ENCODE data around the gene METAP2.

Gene METAP2

DNA sequence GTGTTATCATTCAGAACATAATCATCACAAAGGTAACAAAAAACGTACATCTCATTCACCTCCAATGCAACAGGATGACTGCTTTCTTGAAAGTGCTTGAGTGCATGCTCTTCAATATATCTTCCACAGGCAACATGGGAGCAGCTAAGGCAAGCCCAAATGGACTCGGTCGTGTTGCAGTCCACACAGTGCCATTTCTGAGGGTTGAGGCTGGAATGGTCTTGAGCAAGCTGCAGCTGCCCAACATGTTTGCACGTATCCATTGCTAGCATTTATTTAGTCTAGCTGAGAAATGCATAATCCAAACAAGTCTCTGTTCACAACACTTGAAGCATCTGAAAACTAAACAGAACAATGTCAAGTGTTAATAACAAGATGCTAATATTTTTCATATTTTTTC is 60.0 kb downstream of the METAP2 start:
- H3K4me1 ChIP-seq (ENCODE audit: control insufficient read depth in 2 of 2, insufficient read depth in 1 of 2, low read depth in 1 of 2, low read length in 2 of 2): peaks cover 0 to 4% of the 10 kb centered on the region in 2 donors
- no peak overlapping the region for H2BK12ac ChIP-seq (ENCODE audit: low read length)
- peaks cover 6% of the 10 kb centered on the region for H3K79me1 ChIP-seq (ENCODE audit: low read depth, low read length)
- no peaks in the 10 kb centered on the region for H3K9me3 ChIP-seq (replicated peaks in 1 of 2; ENCODE audit: control insufficient read depth in 2 of 2, insufficient read depth in 1 of 2, low read depth in 1 of 2, low read length in 2 of 2)
- H2BK120ac ChIP-seq (ENCODE audit: low read depth, low read length): no peak overlapping the region
- no peak overlapping the region for H3K9ac ChIP-seq (ENCODE audit: low read depth, low read length, poor library complexity)
- no peak overlapping the region for H4K91ac ChIP-seq (ENCODE audit: low read depth, low read length, poor library complexity)
- H3K23ac ChIP-seq (ENCODE audit: low read depth, low read length, poor library complexity): no peak overlapping the region
- no peak overlapping the region for H3K27ac ChIP-seq (replicated peaks; ENCODE audit: low read length)
- no peak overlapping the region for H3K4me2 ChIP-seq (ENCODE audit: insufficient read depth, low read length, poor library complexity, severe bottlenecking)
- H2BK5ac ChIP-seq (ENCODE audit: low read length): no peak overlapping the region
- H4K8ac ChIP-seq (ENCODE audit: low read depth, low read length): no peak overlapping the region
- H3K14ac ChIP-seq (ENCODE audit: low read length): no peak overlapping the region
- H2BK15ac ChIP-seq (ENCODE audit: low read length): no peak overlapping the region
- no peak overlapping the region for H2AK5ac ChIP-seq (ENCODE audit: low read depth, low read length)
- no peak overlapping the region for H3K4ac ChIP-seq (ENCODE audit: low read length)
- H3K36me3 ChIP-seq (replicated peaks in 1 of 2; ENCODE audit: control insufficient read depth in 2 of 2, insufficient read depth in 2 of 2, low read length in 2 of 2): peaks cover 0 to 17% of the 10 kb centered on the region in 2 donors
- no peak overlapping the region for H3K4me3 ChIP-seq (ENCODE audit: low read length in 2 of 2)
- no peak overlapping the region for H2AFZ ChIP-seq (ENCODE audit: low read length)
- WGBS, 2 donors (ENCODE audit: extremely low coverage in 2 of 2, insufficient read length in 2 of 2, insufficient replicate concordance in 1 of 2): no CpG with 5 or more reads among the region's 4 CpGs
- no peak for DNase-seq (ENCODE audit: low spot score)
- no peak overlapping the region for H3K18ac ChIP-seq (ENCODE audit: low read length)
- H3K27me3 ChIP-seq (ENCODE audit: control insufficient read depth in 3 of 3, insufficient read depth in 3 of 3, low read depth in 1 of 3, low read length in 3 of 3): peaks cover 0 to 8% (median 0%) of the 10 kb centered on the region in 3 experiments

DNA sequence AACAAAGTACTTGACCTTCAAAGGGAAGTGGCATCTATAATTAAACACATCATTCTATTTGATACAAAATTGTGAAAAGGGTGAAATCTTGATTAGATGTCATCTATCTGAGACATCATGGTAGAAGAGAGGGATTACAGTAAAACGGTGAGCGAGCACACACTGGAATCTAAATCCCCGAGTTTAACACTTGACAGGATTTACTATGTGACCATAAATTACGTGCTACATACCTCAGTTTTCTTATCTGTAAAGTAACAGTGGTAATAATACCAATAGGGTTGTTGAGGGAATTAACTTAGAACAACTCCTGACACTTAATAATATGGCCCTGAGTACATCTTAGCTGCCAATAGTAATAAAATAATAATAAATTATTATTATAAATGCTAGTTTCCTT is 64.1 kb downstream of the METAP2 start:
- DNase-seq (ENCODE audit: low spot score): no peak
- no peak overlapping the region for H2BK15ac ChIP-seq (ENCODE audit: low read length)
- H3K23ac ChIP-seq (ENCODE audit: low read depth, low read length, poor library complexity): no peak overlapping the region
- no peak overlapping the region for H2BK120ac ChIP-seq (ENCODE audit: low read depth, low read length)
- no peak overlapping the region for H3K14ac ChIP-seq (ENCODE audit: low read length)
- no peak overlapping the region for H4K91ac ChIP-seq (ENCODE audit: low read depth, low read length, poor library complexity)
- H2BK5ac ChIP-seq (ENCODE audit: low read length): no peak overlapping the region
- no peak overlapping the region for H2AK5ac ChIP-seq (ENCODE audit: low read depth, low read length)
- H2BK12ac ChIP-seq (ENCODE audit: low read length): no peak overlapping the region
- no peak overlapping the region for H3K4me2 ChIP-seq (ENCODE audit: insufficient read depth, low read length, poor library complexity, severe bottlenecking)
- no CpG with 5 or more reads among the region's 4 CpGs for WGBS, 2 donors (ENCODE audit: extremely low coverage in 2 of 2, insufficient read length in 2 of 2, insufficient replicate concordance in 1 of 2)
- peaks cover 0 to 10% of the 10 kb centered on the region in 2 donors for H3K36me3 ChIP-seq (replicated peaks in 1 of 2; ENCODE audit: control insufficient read depth in 2 of 2, insufficient read depth in 2 of 2, low read length in 2 of 2)
- H3K27me3 ChIP-seq (ENCODE audit: control insufficient read depth in 3 of 3, insufficient read depth in 3 of 3, low read depth in 1 of 3, low read length in 3 of 3): peaks cover 0 to 8% (median 0%) of the 10 kb centered on the region in 3 experiments
- H3K9ac ChIP-seq (ENCODE audit: low read depth, low read length, poor library complexity): no peak overlapping the region
- no peaks in the 10 kb centered on the region for H3K9me3 ChIP-seq (replicated peaks in 1 of 2; ENCODE audit: control insufficient read depth in 2 of 2, insufficient read depth in 1 of 2, low read depth in 1 of 2, low read length in 2 of 2)
- no peak overlapping the region for H4K8ac ChIP-seq (ENCODE audit: low read depth, low read length)
- H3K4me1 ChIP-seq (ENCODE audit: control insufficient read depth in 2 of 2, insufficient read depth in 1 of 2, low read depth in 1 of 2, low read length in 2 of 2): peaks cover 0 to 4% of the 10 kb centered on the region in 2 donors
- H2AFZ ChIP-seq (ENCODE audit: low read length): no peak overlapping the region
- no peak overlapping the region for H3K27ac ChIP-seq (replicated peaks; ENCODE audit: low read length)
- H3K4me3 ChIP-seq (ENCODE audit: low read length in 2 of 2): no peak overlapping the region
- H3K18ac ChIP-seq (ENCODE audit: low read length): no peak overlapping the region
- H3K79me1 ChIP-seq (ENCODE audit: low read depth, low read length): peaks cover 7% of the 10 kb centered on the region
- H3K4ac ChIP-seq (ENCODE audit: low read length): no peak overlapping the region

DNA sequence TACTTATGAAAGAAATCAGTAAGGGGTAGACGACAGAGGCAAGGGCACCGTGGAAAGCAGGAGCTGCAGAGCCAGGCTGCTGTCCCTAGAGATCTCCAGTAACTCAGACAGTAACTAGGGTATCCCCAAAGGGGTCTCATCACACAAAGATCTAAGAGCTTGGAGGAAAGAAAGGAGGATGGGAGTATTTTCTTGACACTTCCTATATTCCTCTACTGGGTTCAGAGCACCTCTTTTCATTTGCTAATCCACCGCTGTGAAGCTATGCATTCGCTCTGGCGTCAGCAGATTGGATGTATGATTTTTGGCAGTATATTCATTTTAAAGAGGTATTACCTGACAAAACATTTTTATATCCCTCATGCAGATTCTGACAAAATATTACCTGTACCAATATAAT is 64.7 kb downstream of the METAP2 start:
- H3K23ac ChIP-seq (ENCODE audit: low read depth, low read length, poor library complexity): no peak overlapping the region
- peaks cover 0 to 4% of the 10 kb centered on the region in 2 donors for H3K4me1 ChIP-seq (ENCODE audit: control insufficient read depth in 2 of 2, insufficient read depth in 1 of 2, low read depth in 1 of 2, low read length in 2 of 2)
- H4K8ac ChIP-seq (ENCODE audit: low read depth, low read length): no peak overlapping the region
- no peak overlapping the region for H4K91ac ChIP-seq (ENCODE audit: low read depth, low read length, poor library complexity)
- no peak for DNase-seq (ENCODE audit: low spot score)
- H2BK5ac ChIP-seq (ENCODE audit: low read length): no peak overlapping the region
- H3K4me2 ChIP-seq (ENCODE audit: insufficient read depth, low read length, poor library complexity, severe bottlenecking): peak overlapping the region; percentile 18
- no peak overlapping the region for H3K14ac ChIP-seq (ENCODE audit: low read length)
- peaks cover 7% of the 10 kb centered on the region for H3K79me1 ChIP-seq (ENCODE audit: low read depth, low read length)
- no peak overlapping the region for H2BK15ac ChIP-seq (ENCODE audit: low read length)
- H3K27me3 ChIP-seq (ENCODE audit: control insufficient read depth in 3 of 3, insufficient read depth in 3 of 3, low read depth in 1 of 3, low read length in 3 of 3): peaks cover 0 to 8% (median 0%) of the 10 kb centered on the region in 3 experiments
- no peak overlapping the region for H2BK12ac ChIP-seq (ENCODE audit: low read length)
- H3K9ac ChIP-seq (ENCODE audit: low read depth, low read length, poor library complexity): no peak overlapping the region
- H3K36me3 ChIP-seq (replicated peaks in 1 of 2; ENCODE audit: control insufficient read depth in 2 of 2, insufficient read depth in 2 of 2, low read length in 2 of 2): peaks cover 0 to 6% of the 10 kb centered on the region in 2 donors
- WGBS, 2 donors (ENCODE audit: extremely low coverage in 2 of 2, insufficient read length in 2 of 2, insufficient replicate concordance in 1 of 2): no CpG with 5 or more reads among the region's 5 CpGs
- no peak overlapping the region for H3K4me3 ChIP-seq (ENCODE audit: low read length in 2 of 2)
- H3K4ac ChIP-seq (ENCODE audit: low read length): no peak overlapping the region
- H3K18ac ChIP-seq (ENCODE audit: low read length): no peak overlapping the region
- H2BK120ac ChIP-seq (ENCODE audit: low read depth, low read length): no peak overlapping the region
- no peaks in the 10 kb centered on the region for H3K9me3 ChIP-seq (replicated peaks in 1 of 2; ENCODE audit: control insufficient read depth in 2 of 2, insufficient read depth in 1 of 2, low read depth in 1 of 2, low read length in 2 of 2)
- H3K27ac ChIP-seq (replicated peaks; ENCODE audit: low read length): no peak overlapping the region
- H2AK5ac ChIP-seq (ENCODE audit: low read depth, low read length): no peak overlapping the region
- H2AFZ ChIP-seq (ENCODE audit: low read length): no peak overlapping the region

DNA sequence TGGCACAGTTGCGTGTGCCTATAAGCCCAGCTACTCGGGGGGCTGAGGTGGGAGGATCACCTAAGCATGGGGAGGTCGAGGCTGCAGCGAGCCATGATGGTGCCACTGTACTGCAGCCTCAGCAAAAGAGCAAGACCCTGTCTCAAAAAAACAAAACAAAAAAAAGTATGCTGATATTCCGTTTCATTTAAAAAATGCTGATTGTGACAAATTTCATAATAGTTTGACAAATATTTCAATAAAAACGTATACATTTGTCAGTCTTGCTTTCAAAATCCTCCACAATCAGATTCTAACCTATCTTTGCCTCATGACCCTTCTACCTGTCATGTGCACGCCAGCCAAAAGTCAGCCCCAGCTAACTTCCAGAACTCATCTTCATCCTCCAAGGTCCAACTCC is 67.5 kb downstream of the METAP2 start:
- H3K27ac ChIP-seq (replicated peaks; ENCODE audit: low read length): no peak overlapping the region
- no peak for DNase-seq (ENCODE audit: low spot score)
- no peak overlapping the region for H4K8ac ChIP-seq (ENCODE audit: low read depth, low read length)
- no peak overlapping the region for H2BK120ac ChIP-seq (ENCODE audit: low read depth, low read length)
- H2BK5ac ChIP-seq (ENCODE audit: low read length): no peak overlapping the region
- peaks cover 3% of the 10 kb centered on the region for H3K79me1 ChIP-seq (ENCODE audit: low read depth, low read length)
- peaks cover 0 to 19% (median 0%) of the 10 kb centered on the region in 3 experiments for H3K27me3 ChIP-seq (ENCODE audit: control insufficient read depth in 3 of 3, insufficient read depth in 3 of 3, low read depth in 1 of 3, low read length in 3 of 3)
- H2BK15ac ChIP-seq (ENCODE audit: low read length): no peak overlapping the region
- no peak overlapping the region for H2AFZ ChIP-seq (ENCODE audit: low read length)
- H3K4me3 ChIP-seq (ENCODE audit: low read length in 2 of 2): no peak overlapping the region
- no peak overlapping the region for H3K23ac ChIP-seq (ENCODE audit: low read depth, low read length, poor library complexity)
- no CpG with 5 or more reads among the region's 7 CpGs for WGBS, 2 donors (ENCODE audit: extremely low coverage in 2 of 2, insufficient read length in 2 of 2, insufficient replicate concordance in 1 of 2)
- H2AK5ac ChIP-seq (ENCODE audit: low read depth, low read length): no peak overlapping the region
- no peak overlapping the region for H3K4ac ChIP-seq (ENCODE audit: low read length)
- H3K14ac ChIP-seq (ENCODE audit: low read length): peak overlapping the region; percentile 82
- H3K18ac ChIP-seq (ENCODE audit: low read length): peak overlapping the region; percentile 27
- H4K91ac ChIP-seq (ENCODE audit: low read depth, low read length, poor library complexity): no peak overlapping the region
- no peak overlapping the region for H2BK12ac ChIP-seq (ENCODE audit: low read length)
- H3K9me3 ChIP-seq (replicated peaks in 1 of 2; ENCODE audit: control insufficient read depth in 2 of 2, insufficient read depth in 1 of 2, low read depth in 1 of 2, low read length in 2 of 2): no peaks in the 10 kb centered on the region
- H3K4me1 ChIP-seq (ENCODE audit: control insufficient read depth in 2 of 2, insufficient read depth in 1 of 2, low read depth in 1 of 2, low read length in 2 of 2): peaks cover 4 to 10% of the 10 kb centered on the region in 2 donors
- no peak overlapping the region for H3K4me2 ChIP-seq (ENCODE audit: insufficient read depth, low read length, poor library complexity, severe bottlenecking)
- H3K36me3 ChIP-seq (replicated peaks in 1 of 2; ENCODE audit: control insufficient read depth in 2 of 2, insufficient read depth in 2 of 2, low read length in 2 of 2): peaks cover 0 to 2% of the 10 kb centered on the region in 2 donors
- no peak overlapping the region for H3K9ac ChIP-seq (ENCODE audit: low read depth, low read length, poor library complexity)
